ENCODE results near the gene RBM41.

The RBM41 gene

DNA sequence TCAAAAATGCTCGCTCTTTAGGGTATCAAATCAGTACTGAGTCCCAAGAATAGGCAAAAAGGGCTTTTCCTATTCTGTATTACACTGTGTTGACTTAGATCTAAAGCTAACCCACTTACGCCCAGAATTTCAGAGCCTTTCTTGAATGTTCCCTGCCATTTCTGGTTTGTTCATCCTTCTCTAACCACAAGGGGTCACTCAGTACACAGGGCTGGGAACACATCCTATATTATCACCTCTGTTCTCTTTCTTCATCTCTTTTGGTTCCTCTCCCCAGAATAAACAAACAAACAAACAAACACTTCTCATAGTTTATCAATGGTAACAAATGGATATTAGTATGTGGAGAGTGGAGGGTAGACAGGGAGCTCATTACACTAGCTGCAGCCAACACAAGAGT is 93.1 kb downstream of the RBM41 start:
- peak; percentile 20 for DNase-seq (ENCODE audit: low read depth)
- TF ChIP-seq CTCF (IDR thresholded peaks at IDR 0.05; ENCODE audit: insufficient read depth, low read depth, low read length, missing control alignments), result peak; percentile 37
- no peak overlapping the region for H3K4me3 ChIP-seq (ENCODE audit: low read depth, low read length)

DNA sequence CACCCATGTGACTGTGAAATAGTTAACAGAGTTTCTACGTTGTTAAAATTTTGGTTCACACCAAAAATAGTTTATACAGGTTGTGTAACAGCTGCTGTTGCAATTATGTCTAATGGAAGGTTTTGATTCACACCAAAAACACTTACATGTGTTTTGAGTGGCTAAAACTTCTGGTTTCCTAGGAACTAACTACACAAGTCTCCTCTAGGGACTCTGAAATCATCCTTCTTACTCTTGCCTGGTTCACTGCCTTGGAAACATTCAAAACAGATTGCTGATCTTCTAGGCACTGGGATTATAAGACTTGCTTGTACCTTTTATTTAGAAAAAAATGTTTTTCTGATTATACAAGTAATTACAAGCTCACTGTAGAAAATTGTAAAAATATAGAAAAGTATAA is 103.7 kb downstream of the RBM41 start:
- H3K4me3 ChIP-seq (ENCODE audit: low read depth, low read length), result no peak overlapping the region
- DNase-seq (ENCODE audit: low read depth), result no peak
- no peak for TF ChIP-seq CTCF (IDR thresholded peaks at IDR 0.05; ENCODE audit: insufficient read depth, low read depth, low read length, missing control alignments)
